Activated naive CD8-positive, alpha-beta T cell treated with anti-CD3 and anti-CD28 coated beads, Interleukin-2, amount 50 U/mL, for 16 hours (primary cell): Measurements from ENCODE around the gene ADAMTS14.
"Not testable (repeated sequence)": the region's sequence is repeated elsewhere in the genome, so short reads cannot be mapped to it uniquely, and the experiment has no call there.

Source experiments
- DNase-seq: peaks from one replicate; pipeline ENCODE4 v3.0.0-alpha.2; 2020; ENCODE audit warnings: low read depth, low spot score

ADAMTS14 gene

GRCh38 chr10:70672165-70673042 lies at the start of gene ADAMTS14:
Gene ADAMTS14, plus strand, starts transcription at chr10:70672506. Its CDS starts 297 bp downstream, at chr10:70672803.
- no peak for DNase-seq

GRCh38 chr10:70622541-70622940 lies 49.8 kb upstream of the ADAMTS14 start:
- DNase-seq = no peak

- no peak for DNase-seq
These were observed 49.1 kb upstream of the ADAMTS14 start for GRCh38 chr10:70622981-70623844.

- DNase-seq = no peak
These were observed 46.2 kb upstream of the ADAMTS14 start for GRCh38 chr10:70626056-70626455.

- no peak for DNase-seq
These were observed 43.0 kb upstream of the ADAMTS14 start for GRCh38 chr10:70629338-70629737.

GRCh38 chr10:70631735-70632134 lies 40.6 kb upstream of the ADAMTS14 start:
- DNase-seq = not testable (repeated sequence)

- no peak for DNase-seq
These were observed 38.3 kb upstream of the ADAMTS14 start for GRCh38 chr10:70634011-70634410.

- not testable (repeated sequence) for DNase-seq
These were observed 37.8 kb upstream of the ADAMTS14 start for GRCh38 chr10:70634515-70634914.

GRCh38 chr10:70639640-70640383 lies 32.5 kb upstream of the ADAMTS14 start:
- not testable (repeated sequence) for DNase-seq

GRCh38 chr10:70643272-70643671 lies 29.0 kb upstream of the ADAMTS14 start:
- not testable (repeated sequence) for DNase-seq

- DNase-seq = not testable (repeated sequence)
These were observed 27.3 kb upstream of the ADAMTS14 start for GRCh38 chr10:70644959-70645358.

GRCh38 chr10:70647086-70647485 lies 25.2 kb upstream of the ADAMTS14 start:
- no peak for DNase-seq

- DNase-seq = no peak
These were observed 23.9 kb upstream of the ADAMTS14 start for GRCh38 chr10:70648427-70648826.

GRCh38 chr10:70649526-70649925 lies 22.8 kb upstream of the ADAMTS14 start:
- DNase-seq = no peak

GRCh38 chr10:70650104-70650503 lies 22.2 kb upstream of the ADAMTS14 start:
- DNase-seq = no peak

GRCh38 chr10:70650718-70651117 lies 21.6 kb upstream of the ADAMTS14 start:
- DNase-seq = no peak

GRCh38 chr10:70651661-70652060 lies 20.6 kb upstream of the ADAMTS14 start:
- DNase-seq = no peak

- DNase-seq = no peak
These were observed 19.3 kb upstream of the ADAMTS14 start for GRCh38 chr10:70652761-70653657.

- no peak for DNase-seq
These were observed 17.0 kb upstream of the ADAMTS14 start for GRCh38 chr10:70655316-70655715.

GRCh38 chr10:70656489-70656888 lies 15.8 kb upstream of the ADAMTS14 start:
- DNase-seq = peak; percentile 9

GRCh38 chr10:70657041-70657440 lies 15.3 kb upstream of the ADAMTS14 start:
- no peak for DNase-seq
